NCI-H774 (cell line): Measurements from ENCODE around the gene TTC13.

Source experiments
- DNase-seq: peaks from one replicate; lab custom pipeline; 2025; lab: John Stamatoyannopoulos, UW

The TTC13 gene

GRCh38 chr1:230868736-230869385, 109.8 kb downstream of the TTC13 start:
- DNase-seq = peak; percentile 79

GRCh38 chr1:230867903-230868735, 110.5 kb downstream of the TTC13 start, which contains the start of gene C1orf198:
TSS of gene C1orf198 (minus strand) at chr1:230868521. CDS start at chr1:230868512, 9 bp downstream.
- DNase-seq = peak; percentile 79

- no peak for DNase-seq
These were observed 111.4 kb downstream of the TTC13 start for GRCh38 chr1:230867101-230867902.

GRCh38 chr1:230866171-230867070, 112.2 kb downstream of the TTC13 start:
- no peak for DNase-seq

DNA sequence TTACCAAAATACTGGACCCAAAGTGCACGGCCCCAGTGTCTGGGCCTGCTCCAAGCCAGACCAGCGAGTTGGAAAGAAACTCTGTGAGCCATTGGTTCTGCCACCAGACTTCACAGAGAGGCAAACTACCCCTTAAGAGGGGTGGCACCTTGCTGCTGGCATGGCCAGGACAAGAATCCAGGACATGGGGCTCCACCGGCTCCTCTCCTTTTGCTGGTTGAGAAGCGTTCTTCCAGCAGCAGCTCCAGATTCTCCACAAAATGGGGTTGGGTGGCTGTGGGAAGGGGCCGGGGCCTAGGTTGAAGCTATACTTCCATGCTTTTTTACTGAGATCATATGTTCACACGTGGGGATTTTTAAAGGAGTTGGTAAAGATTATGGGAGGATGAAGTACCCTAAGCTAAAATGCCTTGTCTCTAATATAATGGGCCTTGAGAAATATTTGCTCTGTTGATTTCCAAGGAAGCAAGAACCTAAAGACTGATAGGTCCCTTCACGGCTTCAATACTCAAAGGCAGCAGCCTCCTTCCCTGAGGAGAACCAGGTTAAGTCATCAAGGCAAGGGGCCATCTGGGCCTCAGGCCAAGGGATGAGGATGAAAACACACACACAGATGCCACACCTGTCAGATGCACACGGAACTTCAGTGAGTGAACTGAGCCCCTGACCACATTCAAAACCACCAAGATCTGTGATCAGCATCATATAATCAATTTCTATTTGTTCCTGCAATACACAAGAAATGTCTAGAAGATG, 113.4 kb downstream of the TTC13 start:
- no peak for DNase-seq

- DNase-seq = no peak
These were observed 114.2 kb downstream of the TTC13 start for GRCh38 chr1:230864441-230864840.

DNA sequence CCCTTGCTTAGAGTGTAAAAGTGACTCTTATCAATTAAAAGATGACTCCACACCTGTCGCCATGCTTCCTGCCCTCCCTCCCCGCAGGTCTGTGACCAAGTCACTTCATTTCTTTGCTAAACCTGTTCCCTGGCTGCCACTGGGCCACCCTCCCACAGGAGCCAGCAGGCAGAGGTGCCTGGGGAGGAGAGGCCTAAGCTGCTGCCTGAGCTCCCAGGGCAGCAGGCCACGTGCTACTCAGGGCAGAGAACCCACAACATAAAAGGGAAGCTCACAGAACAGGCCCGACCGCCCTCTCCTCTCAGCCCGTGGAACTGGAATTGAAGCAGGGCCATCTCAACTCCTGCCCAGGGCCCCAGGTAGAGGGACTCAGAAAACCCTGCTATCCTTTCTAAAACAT, 115.2 kb downstream of the TTC13 start:
- DNase-seq = no peak

DNA sequence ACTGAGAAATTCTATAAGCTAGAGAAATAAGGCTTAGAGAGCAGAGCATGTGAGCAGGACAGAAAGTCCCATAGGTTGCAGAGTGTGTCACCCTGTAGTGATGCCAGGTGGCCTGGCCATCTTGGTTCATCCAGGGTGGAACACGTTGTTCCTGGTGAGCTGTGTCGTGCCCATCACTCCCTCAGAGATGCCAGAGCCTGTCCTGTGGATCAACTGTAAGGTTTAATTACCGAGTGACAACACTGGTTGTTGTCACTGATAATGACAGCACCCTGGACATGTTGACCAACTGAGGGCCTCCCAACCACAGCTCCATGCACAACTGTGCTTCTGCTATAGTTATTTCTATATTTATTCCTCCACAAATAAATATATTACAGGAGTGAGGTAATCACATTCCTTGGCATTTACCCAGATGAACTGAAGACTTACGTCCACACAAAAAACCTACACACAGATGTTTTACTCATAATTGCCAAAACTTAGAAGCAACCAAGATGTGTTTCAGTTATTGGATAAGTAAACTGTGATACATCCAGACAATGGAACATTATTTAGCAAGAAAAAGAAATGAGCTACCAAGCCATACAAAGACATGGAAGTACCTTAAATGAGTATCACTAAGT, 116.6 kb downstream of the TTC13 start:
- DNase-seq = no peak

DNA sequence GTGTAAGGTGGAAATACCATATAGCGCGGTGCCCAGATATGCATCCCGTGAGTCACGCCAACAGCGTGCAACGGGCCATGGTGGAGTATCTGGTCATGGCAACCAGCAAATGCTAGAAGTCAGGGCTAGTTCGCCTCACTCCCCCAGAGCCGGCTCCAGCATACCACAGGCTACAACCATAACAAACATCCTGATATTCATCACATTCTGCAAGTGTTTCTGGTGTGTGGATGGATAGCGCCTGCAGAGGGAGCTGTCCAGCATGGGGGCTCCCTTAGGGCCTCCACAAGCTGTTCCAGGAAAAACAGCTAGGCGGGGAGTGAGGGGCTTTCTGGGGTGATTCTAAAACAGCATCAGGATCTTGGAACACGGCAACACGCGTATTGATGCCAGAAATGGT, 117.2 kb downstream of the TTC13 start:
- no peak for DNase-seq

DNA sequence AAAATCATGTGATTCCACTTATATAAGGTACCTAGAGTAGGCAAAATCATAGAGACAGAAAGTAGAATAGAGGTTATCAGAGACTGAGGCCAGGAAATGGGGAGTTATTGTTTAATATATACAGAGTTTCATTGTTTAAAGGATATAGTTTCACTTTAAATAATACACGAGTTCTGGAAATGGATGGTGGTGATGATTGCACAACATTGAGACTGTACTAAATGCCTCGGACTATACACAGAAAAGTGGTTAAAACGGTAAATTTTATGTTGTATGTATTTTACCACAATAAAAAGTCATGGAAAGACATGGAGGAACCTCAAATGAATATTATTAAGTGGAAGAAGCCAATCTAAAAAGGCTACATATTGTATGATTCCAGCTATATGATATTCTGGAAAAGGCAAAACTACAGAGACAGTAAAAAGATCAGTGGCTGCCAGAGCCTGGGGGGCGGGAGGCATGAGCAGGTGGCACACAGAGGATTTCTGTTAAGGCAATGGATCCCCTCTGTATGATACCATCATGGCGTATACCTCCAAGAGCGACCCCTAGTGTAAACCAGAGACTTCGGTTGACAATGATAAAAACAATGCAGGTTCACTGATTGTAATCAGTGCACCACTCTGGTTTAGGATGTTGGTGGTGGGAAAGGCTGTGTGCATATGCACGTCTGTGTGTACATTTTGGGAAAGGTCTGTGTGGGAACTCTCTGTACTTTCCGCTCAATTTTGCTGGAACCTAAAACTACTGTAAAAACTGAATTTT, 117.9 kb downstream of the TTC13 start:
- DNase-seq = no peak

DNA sequence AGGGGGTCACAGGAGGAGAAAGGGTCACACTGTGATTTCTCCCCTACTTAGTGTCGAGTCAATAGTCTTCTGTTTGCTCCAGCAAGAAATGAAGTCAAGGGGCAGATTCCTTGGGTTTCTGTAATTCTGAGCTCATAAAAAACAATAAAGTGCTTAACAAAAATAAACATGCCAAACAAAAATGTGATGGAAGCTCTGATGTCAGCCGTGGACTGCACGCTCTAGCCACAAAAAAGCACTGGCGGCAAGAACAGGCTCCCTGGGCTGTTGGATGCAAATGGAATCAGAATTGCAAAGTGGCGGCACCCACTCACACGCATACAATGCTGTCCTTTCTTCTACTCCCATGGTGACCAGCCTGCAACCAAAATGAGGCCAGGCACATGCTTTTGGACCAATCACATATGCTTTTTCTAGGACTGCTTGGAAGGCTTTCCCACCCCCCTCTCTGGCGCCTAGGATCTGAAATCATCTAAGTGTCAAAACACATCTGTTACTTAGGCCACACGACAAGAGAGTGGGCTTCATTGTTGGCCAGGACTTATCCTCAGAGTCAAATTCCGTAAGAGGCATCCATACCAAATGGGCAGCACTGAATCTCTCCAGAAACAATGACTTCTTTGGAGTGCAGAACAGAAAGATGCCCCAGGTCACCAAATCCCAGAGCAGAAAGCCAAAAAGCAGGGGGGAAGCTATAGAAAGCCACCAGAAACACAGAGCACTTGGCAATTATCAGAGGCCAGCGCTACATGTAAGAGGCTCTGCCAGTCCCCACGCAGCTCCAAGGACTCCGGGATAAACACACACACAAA, 119.5 kb downstream of the TTC13 start:
- DNase-seq = no peak

- no peak for DNase-seq
These were observed 120.3 kb downstream of the TTC13 start for GRCh38 chr1:230858236-230858820.

- no peak for DNase-seq
These were observed 120.8 kb downstream of the TTC13 start for GRCh38 chr1:230857822-230858221.

DNA sequence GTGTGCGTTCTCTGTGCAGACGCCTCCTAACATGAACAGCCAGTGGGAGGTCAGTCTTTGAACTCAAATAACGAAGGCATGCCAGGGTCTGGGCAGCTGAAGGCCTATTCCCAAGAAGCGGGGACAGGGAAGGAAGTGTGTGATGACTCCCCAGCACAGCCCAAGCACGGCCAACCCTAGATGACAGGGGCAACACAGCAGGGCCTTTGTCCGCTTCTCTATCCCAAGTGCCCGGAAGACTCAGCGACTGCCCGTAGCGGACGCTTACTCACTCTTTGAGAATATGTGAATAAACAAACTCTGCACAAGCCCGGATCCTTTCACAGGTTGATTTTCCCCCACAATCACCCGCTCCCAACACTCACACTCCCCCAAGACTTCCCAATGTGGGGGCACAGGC, 121.6 kb downstream of the TTC13 start:
- no peak for DNase-seq
